HepG2 (cell line): Measurements from ENCODE around the gene DNAJA3. TPM values are rescaled to one million over a fixed set of nuclear protein-coding genes. Genes with fewer than 3 reads are reported as not detected.

ENCODE experiments used
- ATAC-seq: fragments of 200-7000 bp; cut with Tn5 transposase; 3 replicates; pipeline ENCODE4 v1.9.1; 2020; ENCODE audit warnings: mild to moderate bottlenecking, moderate library complexity
- BruUV-seq: library from RNA; stranded (reverse); fragments of 400-500 nt; replicated peaks from 2 replicates; lab custom pipeline; 2021; lab: Mats Ljungman, UMichigan
- CTCF ChIA-PET: fragments of 300-600 bp; formaldehyde crosslinking; extraction: SDS; loops from one replicate; lab custom pipeline; 2021; ENCODE audit warnings: low total read pairs, inconsistent platforms, low intra/inter-chr PET ratio; lab: Yijun Ruan, JAX
- POLR2A ChIA-PET: fragments of 350-600 bp; sonication (Branson Sonifier 250); formaldehyde crosslinking; loops from one replicate; lab custom pipeline; 2020; ENCODE audit warnings: antibody characterized with exemption, inconsistent platforms; lab: Yijun Ruan, JAX
- DNase-seq: peaks from one replicate; pipeline ENCODE4 v3.0.0-alpha.2; 2015; ENCODE audit warnings: low spot score
- FAIRE-seq: peaks from 3 replicates; lab custom pipeline; 2011; peaks lifted over from hg19 to GRCh38; lab: Jason Lieb, UNC
- H2AFZ ChIP-seq: one replicate; pipeline ENCODE4 v1.6.1; 2011; ENCODE audit warnings: low read length, inconsistent platforms
- H3K27ac ChIP-seq: fragments of 300-600 bp; 3 replicates; pipeline ENCODE4 v1.8.0; 2011; ENCODE audit warnings: mixed run types, mild to moderate bottlenecking, mixed read lengths, low read length, inconsistent platforms; ENCODE audit not compliant: insufficient read depth; ENCODE audit errors: extremely low read length
- H3K27me3 ChIP-seq, 2 experiments: fragments of 200-600 bp in 1 of 2; 2 replicates in 1 of 2; 3 replicates in 1 of 2; pipeline versions ENCODE4 v1.6.0 to v1.8.0; 2011; ENCODE audit warnings: low read length in 2 of 2, mild to moderate bottlenecking in 2 of 2, moderate library complexity in 2 of 2, inconsistent platforms in 1 of 2; ENCODE audit not compliant: insufficient read depth in 2 of 2, control insufficient read depth in 1 of 2
- H3K36me3 ChIP-seq, 2 experiments: fragments of 200-600 bp in 1 of 2; replicated peaks in 1 of 2; 2 replicates in 1 of 2; 3 replicates in 1 of 2; pipeline versions ENCODE4 v1.5.1 to v1.8.0; 2011; ENCODE audit warnings: low read length in 2 of 2, inconsistent platforms in 1 of 2; ENCODE audit not compliant: insufficient read depth in 2 of 2, control insufficient read depth in 1 of 2
- H3K4me1 ChIP-seq: 2 replicates; pipeline ENCODE4 v1.5.1; 2012; ENCODE audit warnings: low read length, inconsistent platforms; ENCODE audit not compliant: insufficient read depth
- H3K4me2 ChIP-seq: 2 replicates; pipeline ENCODE4 v1.6.0; 2011; ENCODE audit warnings: low read depth, low read length, inconsistent platforms
- H3K4me3 ChIP-seq, 3 experiments: fragments of 200-600 bp in 1 of 3; sonication (generic), shearing (Covaris generic) in 1 of 3; replicated peaks in 1 of 3; 2 replicates each; pipeline ENCODE4 v1.5.1; 2011 to 2016; ENCODE audit warnings: low read length in 3 of 3, inconsistent platforms in 2 of 3, low read depth in 2 of 3, mild to moderate bottlenecking in 2 of 3, control low read depth in 1 of 3, mixed read lengths in 1 of 3; ENCODE audit not compliant: insufficient read depth in 1 of 3
- H3K79me2 ChIP-seq: one replicate; pipeline ENCODE4 v1.6.1; 2011; ENCODE audit warnings: low read length, inconsistent platforms; ENCODE audit not compliant: insufficient read depth
- H3K9ac ChIP-seq: 2 replicates; pipeline ENCODE4 v1.6.0; 2011; ENCODE audit warnings: mild to moderate bottlenecking, low read depth, low read length, inconsistent platforms; ENCODE audit not compliant: insufficient read depth
- H3K9me3 ChIP-seq: 2 replicates; pipeline ENCODE4 v1.5.1; 2012; ENCODE audit warnings: mild to moderate bottlenecking, low read length
- H4K20me1 ChIP-seq: 2 replicates; pipeline ENCODE4 v1.6.0; 2011; ENCODE audit warnings: inconsistent platforms, mild to moderate bottlenecking, low read length, moderate library complexity; ENCODE audit not compliant: insufficient read depth
- ATAD3A ChIP-seq: sonication (generic); formaldehyde crosslinking; IDR thresholded peaks from 2 replicates; pipeline ENCODE4 v1.4.0; 2020; ENCODE audit warnings: missing genetic modification reagents
- KDM1A ChIP-seq: IDR thresholded peaks from 2 replicates; pipeline ENCODE4 v1.6.1; 2016; ENCODE audit warnings: missing compliant biosample characterization
- KLF13 ChIP-seq: sonication (generic); formaldehyde crosslinking; IDR thresholded peaks from 2 replicates; pipeline ENCODE4 v1.4.0; 2020; ENCODE audit warnings: mild to moderate bottlenecking, missing genetic modification reagents
- NFE2 ChIP-seq: sonication (generic); formaldehyde crosslinking; IDR thresholded peaks from 2 replicates; pipeline ENCODE4 v1.4.0; 2020; ENCODE audit warnings: missing genetic modification reagents
- PRMT3 ChIP-seq: sonication (generic); formaldehyde crosslinking; IDR thresholded peaks from 2 replicates; pipeline ENCODE4 v1.8.1; 2022; ENCODE audit warnings: low read depth, mild to moderate bottlenecking, moderate library complexity, missing genetic modification reagents, borderline replicate concordance
- SOX6 ChIP-seq, 2 experiments: fragments of 450-650 bp in 1 of 2; sonication (generic) in 1 of 2; formaldehyde crosslinking in 1 of 2; IDR thresholded peaks; 2 replicates each; pipeline versions ENCODE4 v1.4.0 to v1.6.1; 2017 to 2020; ENCODE audit warnings: antibody characterized with exemption in 1 of 2, mild to moderate bottlenecking in 1 of 2, missing genetic modification reagents in 1 of 2
- TMF1 ChIP-seq: sonication (generic); formaldehyde crosslinking; IDR thresholded peaks from 2 replicates; pipeline ENCODE4 v1.8.1; 2022; ENCODE audit warnings: low read depth, missing genetic modification reagents
- ZBTB7A ChIP-seq: sonication (generic); formaldehyde crosslinking; IDR thresholded peaks from 2 replicates; pipeline ENCODE4 v1.8.0; 2022; ENCODE audit warnings: mild to moderate bottlenecking, missing genetic modification reagents
- ZFP82 ChIP-seq: sonication (generic); formaldehyde crosslinking; IDR thresholded peaks from 2 replicates; pipeline ENCODE4 v1.5.1; 2020; ENCODE audit warnings: mild to moderate bottlenecking, missing genetic modification reagents, borderline replicate concordance
- ZNF326 ChIP-seq: sonication (generic); formaldehyde crosslinking; IDR thresholded peaks from 2 replicates; pipeline ENCODE4 v1.4.0; 2020; ENCODE audit warnings: missing genetic modification reagents, borderline replicate concordance
- ZNF572 ChIP-seq: sonication (generic); formaldehyde crosslinking; IDR thresholded peaks from 2 replicates; pipeline ENCODE4 v1.5.1; 2020; ENCODE audit warnings: mild to moderate bottlenecking, missing genetic modification reagents
- WGBS: methylation state at CpG from one replicate; pipeline ENCODE4 v1.1.6; 2017; ENCODE audit warnings: low lambda C conversion rate; 5-methylcytosine and 5-hydroxymethylcytosine counted together
- in situ Hi-C: cut with HindIII; loops from 2 replicates; pipeline ENCODE4 v1.10.0; 2017; ENCODE audit warnings: low pct_unique_long_range_greater_than_20kb; ENCODE audit not compliant: extremely low pct_ligation_motif_present
- intact Hi-C: fragments of 100-400 bp; cut with micrococcal nuclease; formaldehyde crosslinking; loops from one replicate; pipeline ENCODE4 v1.10.0; 2022; ENCODE audit not compliant: unreplicated experiment
- polyA plus RNA-seq, 8 experiments: library from polyadenylated mRNA; depleted of rRNA in 3 of 8; stranded (reverse) in 7 of 8; unstranded in 1 of 8; fragments of >200 nt; fragmentation: Illumina TruSeq in 4 of 8; extraction: Trizol in 4 of 8; gene quantifications; 2 replicates each; pipeline versions ENCODE4 v1.2.1 to v1.2.3, GENCODE V29; 2011 to 2016; ENCODE audit warnings: low read depth in 4 of 8, missing spikeins in 1 of 8, mixed read lengths in 1 of 8; ENCODE audit not compliant: insufficient read depth in 1 of 8
- total RNA-seq, 5 experiments: library from RNA; depleted of rRNA; stranded (reverse); fragments of >200 nt; fragmentation: Illumina TruSeq; extraction: Trizol; gene quantifications; 2 replicates each; pipeline ENCODE4 v1.2.3, GENCODE V29; 2016; ENCODE audit warnings: low read depth in 1 of 5
- TF ChIP-seq, protein P1 (sequence below): sonication (generic); formaldehyde crosslinking; IDR thresholded peaks from 2 replicates; pipeline ENCODE4 v1.5.1; 2020; ENCODE audit warnings: missing genetic modification reagents, mild to moderate bottlenecking, borderline replicate concordance
- TF ChIP-seq, protein P2 (sequence below): sonication (generic); formaldehyde crosslinking; IDR thresholded peaks from 2 replicates; pipeline ENCODE4 v1.4.0; 2020; ENCODE audit warnings: missing genetic modification reagents
- TF ChIP-seq, protein P3 (sequence below): sonication (generic); formaldehyde crosslinking; IDR thresholded peaks from 2 replicates; pipeline ENCODE4 v1.4.0; 2020; ENCODE audit warnings: low read depth, mild to moderate bottlenecking, missing genetic modification reagents
- TF ChIP-seq, protein P4 (sequence below): IDR thresholded peaks from 2 replicates; pipeline ENCODE4 v1.6.1; 2016; ENCODE audit warnings: missing compliant biosample characterization, missing genetic modification reagents, borderline replicate concordance
- TF ChIP-seq, protein P5 (sequence below): IDR thresholded peaks from 2 replicates; pipeline ENCODE4 v1.6.1; 2016; ENCODE audit warnings: mild to moderate bottlenecking

The DNAJA3 gene
- total and polyA plus RNA-seq, 2 of the 13 experiments (the other 11 are each of a cell fraction or from before 2014, with no cell fraction given), result 77.0 to 83.3 TPM

DNA sequence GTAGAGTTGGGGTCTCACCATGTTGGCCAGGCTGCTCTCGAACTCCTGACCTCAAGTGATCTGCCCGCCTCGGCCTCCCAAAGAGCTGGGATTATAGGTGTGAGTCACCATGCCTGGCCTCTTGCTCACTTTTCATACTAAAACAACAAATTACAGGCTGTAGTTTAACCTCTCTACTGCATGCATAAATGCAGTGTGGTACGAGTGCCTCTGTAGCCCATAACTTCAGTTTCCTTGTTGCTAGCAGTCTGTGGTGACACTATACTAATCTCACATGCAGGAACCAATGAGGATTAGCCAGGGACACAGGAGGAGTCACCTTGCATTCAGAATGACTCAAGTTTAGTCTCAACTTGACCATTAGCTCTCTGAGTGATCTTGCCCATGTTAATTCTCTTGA is 70.6 kb downstream of the DNAJA3 start (continued):
- TF ChIP-seq, protein P1, sequence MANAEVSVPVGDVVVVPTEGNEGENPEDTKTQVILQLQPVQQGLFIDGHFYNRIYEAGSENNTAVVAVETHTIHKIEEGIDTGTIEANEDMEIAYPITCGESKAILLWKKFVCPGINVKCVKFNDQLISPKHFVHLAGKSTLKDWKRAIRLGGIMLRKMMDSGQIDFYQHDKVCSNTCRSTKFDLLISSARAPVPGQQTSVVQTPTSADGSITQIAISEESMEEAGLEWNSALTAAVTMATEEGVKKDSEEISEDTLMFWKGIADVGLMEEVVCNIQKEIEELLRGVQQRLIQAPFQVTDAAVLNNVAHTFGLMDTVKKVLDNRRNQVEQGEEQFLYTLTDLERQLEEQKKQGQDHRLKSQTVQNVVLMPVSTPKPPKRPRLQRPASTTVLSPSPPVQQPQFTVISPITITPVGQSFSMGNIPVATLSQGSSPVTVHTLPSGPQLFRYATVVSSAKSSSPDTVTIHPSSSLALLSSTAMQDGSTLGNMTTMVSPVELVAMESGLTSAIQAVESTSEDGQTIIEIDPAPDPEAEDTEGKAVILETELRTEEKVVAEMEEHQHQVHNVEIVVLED (CRISPR knock-in tag), result no peak
- TF ChIP-seq PRMT3 (CRISPR knock-in tag), result no peak
- TF ChIP-seq TMF1, result no peak
- no peak for TF ChIP-seq NFE2 (CRISPR knock-in tag)
- TF ChIP-seq, protein P2, sequence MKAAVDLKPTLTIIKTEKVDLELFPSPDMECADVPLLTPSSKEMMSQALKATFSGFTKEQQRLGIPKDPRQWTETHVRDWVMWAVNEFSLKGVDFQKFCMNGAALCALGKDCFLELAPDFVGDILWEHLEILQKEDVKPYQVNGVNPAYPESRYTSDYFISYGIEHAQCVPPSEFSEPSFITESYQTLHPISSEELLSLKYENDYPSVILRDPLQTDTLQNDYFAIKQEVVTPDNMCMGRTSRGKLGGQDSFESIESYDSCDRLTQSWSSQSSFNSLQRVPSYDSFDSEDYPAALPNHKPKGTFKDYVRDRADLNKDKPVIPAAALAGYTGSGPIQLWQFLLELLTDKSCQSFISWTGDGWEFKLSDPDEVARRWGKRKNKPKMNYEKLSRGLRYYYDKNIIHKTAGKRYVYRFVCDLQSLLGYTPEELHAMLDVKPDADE, result no peak
- no peak for TF ChIP-seq ZFP82 (CRISPR knock-in tag)
- no peak for TF ChIP-seq SOX6 (IDR thresholded peaks at IDR 0.05)
- TF ChIP-seq SOX6 (CRISPR knock-in tag; IDR thresholded peaks at IDR 0.05), result no peak

DNA sequence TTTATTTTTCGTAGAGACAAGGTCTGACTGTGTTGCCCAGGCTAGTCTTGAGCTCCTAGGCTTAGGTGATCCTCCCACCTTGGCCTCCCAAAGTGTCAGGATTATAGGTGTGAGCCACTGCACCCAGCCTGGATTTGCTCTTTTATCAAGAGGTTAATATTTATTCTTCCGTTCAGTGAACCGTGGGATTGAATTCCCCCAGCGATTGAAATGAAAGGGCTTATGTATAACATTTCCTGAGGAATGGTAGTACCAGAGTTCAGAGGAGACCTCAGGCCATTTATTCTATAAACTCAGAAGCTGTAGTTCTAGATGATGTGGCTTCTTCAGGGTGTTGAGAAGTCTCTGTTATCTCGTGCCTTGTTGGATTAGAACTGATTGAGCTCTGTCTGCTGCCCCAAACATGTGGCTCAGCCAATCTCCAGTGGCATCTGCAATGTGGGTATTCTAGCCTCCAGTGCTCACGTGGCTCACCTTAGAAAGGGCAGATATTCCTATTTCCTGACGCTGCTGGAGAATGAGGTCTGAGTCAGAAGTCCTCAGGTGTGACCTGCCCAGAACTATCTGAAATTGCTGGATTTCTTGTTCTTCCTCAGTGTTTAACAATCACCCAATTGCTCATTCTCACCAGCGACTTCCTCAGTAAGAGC is 73.0 kb downstream of the DNAJA3 start:
- no peak overlapping the region for H2AFZ ChIP-seq
- H3K79me2 ChIP-seq, result peaks cover 51% of the 10 kb centered on the region
- CTCF ChIA-PET, result no interaction called here
- POLR2A ChIA-PET, result interaction anchor here (1.6 kb wide), 1 partner anchor 10 kb away, joined by 3 read pairs; no protein-coding TSS in a partner anchor
- no peak for ATAC-seq
- H3K4me3 ChIP-seq, result no peak overlapping the region
- 94% methylated on average over 6 of the region's 8 CpGs for WGBS
- BruUV-seq, result no TSS peak
- no peak for DNase-seq
- no peak for FAIRE-seq
- no peaks in the 10 kb centered on the region for H3K9me3 ChIP-seq
- peaks cover 3 to 10% of the 10 kb centered on the region in 2 experiments; a peak in 3 of 5 replicates for H3K36me3 ChIP-seq
- in situ Hi-C loops (no loop called here), intact Hi-C loops (loop anchor here (10.0 kb wide), 1 partner anchor 66 kb away; no protein-coding TSS in a partner anchor)
- H3K9ac ChIP-seq, result no peak overlapping the region
- peaks cover 11% of the 10 kb centered on the region; the same call in 1 of the 2 replicates for H4K20me1 ChIP-seq
- H3K4me1 ChIP-seq, result peaks cover 56% of the 10 kb centered on the region
- H3K4me2 ChIP-seq, result no peak overlapping the region
- H3K27ac ChIP-seq, result no peak overlapping the region
- no peaks in the 10 kb centered on the region for H3K27me3 ChIP-seq
- TF ChIP-seq, protein P3, sequence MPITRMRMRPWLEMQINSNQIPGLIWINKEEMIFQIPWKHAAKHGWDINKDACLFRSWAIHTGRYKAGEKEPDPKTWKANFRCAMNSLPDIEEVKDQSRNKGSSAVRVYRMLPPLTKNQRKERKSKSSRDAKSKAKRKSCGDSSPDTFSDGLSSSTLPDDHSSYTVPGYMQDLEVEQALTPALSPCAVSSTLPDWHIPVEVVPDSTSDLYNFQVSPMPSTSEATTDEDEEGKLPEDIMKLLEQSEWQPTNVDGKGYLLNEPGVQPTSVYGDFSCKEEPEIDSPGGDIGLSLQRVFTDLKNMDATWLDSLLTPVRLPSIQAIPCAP, result no peak
- TF ChIP-seq, protein P4, sequence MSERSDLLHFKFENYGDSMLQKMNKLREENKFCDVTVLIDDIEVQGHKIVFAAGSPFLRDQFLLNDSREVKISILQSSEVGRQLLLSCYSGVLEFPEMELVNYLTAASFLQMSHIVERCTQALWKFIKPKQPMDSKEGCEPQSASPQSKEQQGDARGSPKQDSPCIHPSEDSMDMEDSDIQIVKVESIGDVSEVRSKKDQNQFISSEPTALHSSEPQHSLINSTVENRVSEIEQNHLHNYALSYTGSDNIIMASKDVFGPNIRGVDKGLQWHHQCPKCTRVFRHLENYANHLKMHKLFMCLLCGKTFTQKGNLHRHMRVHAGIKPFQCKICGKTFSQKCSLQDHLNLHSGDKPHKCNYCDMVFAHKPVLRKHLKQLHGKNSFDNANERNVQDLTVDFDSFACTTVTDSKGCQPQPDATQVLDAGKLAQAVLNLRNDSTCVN (CRISPR knock-in tag), result no peak
- TF ChIP-seq ZNF326 (CRISPR knock-in tag) (no peak), KDM1A (CRISPR knock-in tag) (no peak), ZNF572 (no peak), KLF13 (no peak), ZBTB7A (CRISPR knock-in tag) (no peak), ATAD3A (CRISPR knock-in tag) (no peak)
- TF ChIP-seq, protein P5, sequence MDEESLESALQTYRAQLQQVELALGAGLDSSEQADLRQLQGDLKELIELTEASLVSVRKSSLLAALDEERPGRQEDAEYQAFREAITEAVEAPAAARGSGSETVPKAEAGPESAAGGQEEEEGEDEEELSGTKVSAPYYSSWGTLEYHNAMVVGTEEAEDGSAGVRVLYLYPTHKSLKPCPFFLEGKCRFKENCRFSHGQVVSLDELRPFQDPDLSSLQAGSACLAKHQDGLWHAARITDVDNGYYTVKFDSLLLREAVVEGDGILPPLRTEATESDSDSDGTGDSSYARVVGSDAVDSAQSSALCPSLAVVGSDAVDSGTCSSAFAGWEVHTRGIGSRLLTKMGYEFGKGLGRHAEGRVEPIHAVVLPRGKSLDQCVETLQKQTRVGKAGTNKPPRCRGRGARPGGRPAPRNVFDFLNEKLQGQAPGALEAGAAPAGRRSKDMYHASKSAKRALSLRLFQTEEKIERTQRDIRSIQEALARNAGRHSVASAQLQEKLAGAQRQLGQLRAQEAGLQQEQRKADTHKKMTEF (CRISPR knock-in tag), result no peak
